Measurements from ENCODE around the gene NSMCE1. TPM values are rescaled to one million over a fixed set of nuclear protein-coding genes. Genes with fewer than 3 reads are reported as not detected.
A peak's percentile ranks its signal among the peaks of the same experiment; 100 is the strongest.
"Not testable (repeated sequence)": the region's sequence is repeated elsewhere in the genome, so short reads cannot be mapped to it uniquely, and the experiment has no call there.

Gene NSMCE1
- total RNA-seq, 1 experiment from 2014 or later: 51.7 TPM

DNA sequence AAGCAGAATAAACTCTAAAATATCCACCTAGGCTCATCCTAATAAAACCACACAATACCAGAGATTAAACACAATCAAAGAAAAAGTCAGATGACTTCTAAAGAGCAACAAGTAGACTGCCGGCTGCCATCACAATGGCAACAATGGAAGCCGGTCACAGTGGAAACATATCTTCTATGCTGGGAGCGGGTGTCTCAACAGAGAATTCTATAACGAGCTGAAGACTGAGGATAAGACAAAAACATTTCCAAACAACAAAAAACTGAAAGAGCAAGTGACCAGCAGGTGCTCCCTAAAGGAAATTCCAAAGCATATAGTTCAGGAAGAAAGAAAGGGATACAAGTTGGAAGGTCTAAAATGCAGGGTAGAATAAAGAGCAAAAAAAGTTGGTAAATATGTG lies 8.9 kb downstream of the NSMCE1 start:
- H3K27me3 ChIP-seq: no peaks in the 10 kb centered on the region

GRCh38 chr16:27258241-27258734 lies 10.3 kb downstream of the NSMCE1 start:
- Histone ChIP-seq H3K4me3 (no peak overlapping the region), H3K9me3 (no peaks in the 10 kb centered on the region; the same call in 1 of the 2 replicates), H3K27me3 (no peaks in the 10 kb centered on the region), H3K36me3 (peaks cover 34% of the 10 kb centered on the region)
- peak; percentile 25 for DNase-seq

More for the DNA sequence above, 8.9 kb downstream of the NSMCE1 start:
- DNase-seq: no peak
- Histone ChIP-seq H3K9me3 (no peaks in the 10 kb centered on the region; the same call in 1 of the 2 replicates), H3K36me3 (peaks cover 39% of the 10 kb centered on the region), H3K4me3 (no peak overlapping the region)

- H3K36me3 ChIP-seq: peaks cover 42% of the 10 kb centered on the region
- no peaks in the 10 kb centered on the region for H3K27me3 ChIP-seq
- DNase-seq: no peak
- no peaks in the 10 kb centered on the region; the same call in 1 of the 2 replicates for H3K9me3 ChIP-seq
- no peak overlapping the region for H3K4me3 ChIP-seq
These were observed 11.3 kb downstream of the NSMCE1 start for GRCh38 chr16:27257271-27257670.

DNA sequence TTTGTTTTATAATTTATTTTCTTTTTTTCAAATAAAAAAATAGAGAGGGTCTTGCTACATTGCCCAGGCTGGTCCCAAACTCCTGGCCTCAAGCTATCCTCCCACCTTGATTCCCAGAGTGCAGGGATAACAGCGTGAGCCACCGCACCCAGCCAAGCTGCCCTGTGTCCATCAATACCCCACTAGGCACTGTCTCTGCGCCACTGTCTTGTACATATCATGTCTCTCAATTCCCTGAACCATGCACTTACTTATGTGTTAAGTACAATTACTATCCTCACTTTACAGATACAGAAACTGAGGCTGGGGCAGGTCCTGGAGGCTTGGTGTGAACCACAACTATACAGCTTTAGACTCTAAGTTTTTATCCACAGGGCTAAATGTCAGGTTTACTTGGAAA lies 11.7 kb downstream of the NSMCE1 start:
- H3K9me3 ChIP-seq: no peaks in the 10 kb centered on the region; the same call in 1 of the 2 replicates
- H3K27me3 ChIP-seq: no peaks in the 10 kb centered on the region
- H3K4me3 ChIP-seq: no peak overlapping the region
- H3K36me3 ChIP-seq: peaks cover 46% of the 10 kb centered on the region
- no peak for DNase-seq

DNA sequence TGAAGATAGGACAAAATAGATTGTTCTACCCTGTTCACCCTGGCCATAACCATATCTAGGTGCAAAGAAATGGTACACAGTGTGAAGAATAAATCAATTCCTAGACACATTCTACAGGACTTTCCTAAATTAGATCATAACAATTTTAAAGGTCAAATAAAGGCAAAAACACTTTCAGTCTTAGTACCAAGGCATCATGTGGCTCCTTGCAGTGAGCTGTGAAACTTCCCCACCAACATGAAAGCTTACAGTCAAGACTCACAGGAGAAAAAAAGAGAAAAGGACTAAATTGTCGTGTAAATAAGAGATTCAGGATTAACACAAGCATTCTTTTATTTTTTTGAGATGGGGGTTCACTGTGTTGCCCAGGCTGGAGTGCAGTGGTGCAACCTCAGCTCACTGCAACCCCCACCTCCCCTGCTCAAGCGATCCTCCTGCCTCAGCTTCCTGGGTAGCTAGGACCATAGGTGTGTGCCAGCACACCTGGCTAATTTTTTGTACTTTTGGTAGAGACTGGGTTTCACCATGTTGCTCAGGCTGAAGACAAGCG lies 14.2 kb downstream of the NSMCE1 start:
- Histone ChIP-seq H3K4me3 (no peak overlapping the region), H3K9me3 (no peaks in the 10 kb centered on the region), H3K27me3 (no peaks in the 10 kb centered on the region), H3K36me3 (peaks cover 57% of the 10 kb centered on the region)
- DNase-seq: no peak

DNA sequence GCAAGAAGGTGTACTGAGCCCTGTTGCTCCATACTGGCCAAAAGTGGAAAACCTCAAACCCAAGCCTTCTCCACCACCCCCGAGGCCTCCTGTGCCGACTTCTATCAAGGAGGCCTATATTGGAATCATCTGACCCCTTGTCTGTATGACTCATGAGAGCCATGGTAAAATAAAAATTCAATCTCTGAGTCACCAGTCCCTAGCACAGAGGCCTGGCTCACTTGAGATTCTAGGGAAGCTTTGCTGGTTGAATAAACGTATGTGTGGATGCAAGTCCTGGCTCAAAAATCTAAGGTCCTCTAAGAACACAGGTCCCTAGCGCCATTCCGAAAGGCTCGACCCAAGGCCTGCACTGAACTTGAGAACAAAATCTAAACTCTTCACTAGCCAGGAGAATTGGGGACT lies 15.0 kb downstream of the NSMCE1 start:
- H3K27me3 ChIP-seq: no peaks in the 10 kb centered on the region
- DNase-seq: peak; percentile 52
- peaks cover 58% of the 10 kb centered on the region for H3K36me3 ChIP-seq
- H3K4me3 ChIP-seq: no peak overlapping the region
- H3K9me3 ChIP-seq: no peaks in the 10 kb centered on the region

- no peak for DNase-seq
- Histone ChIP-seq H3K27me3 (no peaks in the 10 kb centered on the region), H3K9me3 (no peaks in the 10 kb centered on the region), H3K4me3 (no peak overlapping the region), H3K36me3 (peaks cover 56% of the 10 kb centered on the region)
These were observed 16.4 kb downstream of the NSMCE1 start for GRCh38 chr16:27252206-27252585.

- H3K27me3 ChIP-seq: no peaks in the 10 kb centered on the region
- no peaks in the 10 kb centered on the region for H3K9me3 ChIP-seq
- peaks cover 50% of the 10 kb centered on the region for H3K36me3 ChIP-seq
- DNase-seq: peak; percentile 50
- no peak overlapping the region for H3K4me3 ChIP-seq
These were observed 16.9 kb downstream of the NSMCE1 start for GRCh38 chr16:27251541-27252205.

DNA sequence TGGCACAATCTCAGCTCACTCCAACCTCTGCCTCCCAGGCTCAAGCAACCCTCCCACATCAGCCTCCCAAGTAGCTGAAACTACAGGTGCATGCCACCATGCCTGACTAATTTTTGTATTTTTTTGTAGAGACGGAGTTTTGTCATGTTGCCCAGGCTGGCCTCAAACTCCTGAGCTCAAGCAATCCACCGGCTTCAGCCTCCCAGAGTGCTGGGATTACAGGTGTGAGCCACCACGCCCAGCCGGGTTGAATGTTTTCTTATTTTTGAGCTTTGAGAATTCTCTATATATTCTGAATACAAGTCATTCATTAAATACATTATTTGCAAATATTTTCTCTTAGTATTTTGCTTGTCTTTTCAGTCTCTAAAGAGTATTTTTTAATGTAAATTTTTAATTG lies 19.7 kb downstream of the NSMCE1 start:
- not testable (repeated sequence) for H3K27me3 ChIP-seq, H3K9me3 ChIP-seq, H3K4me3 ChIP-seq, DNase-seq
- peaks cover 32% of the 10 kb centered on the region for H3K36me3 ChIP-seq

- no peak for DNase-seq
These were observed 20.5 kb downstream of the NSMCE1 start for GRCh38 chr16:27248036-27248435.

DNA sequence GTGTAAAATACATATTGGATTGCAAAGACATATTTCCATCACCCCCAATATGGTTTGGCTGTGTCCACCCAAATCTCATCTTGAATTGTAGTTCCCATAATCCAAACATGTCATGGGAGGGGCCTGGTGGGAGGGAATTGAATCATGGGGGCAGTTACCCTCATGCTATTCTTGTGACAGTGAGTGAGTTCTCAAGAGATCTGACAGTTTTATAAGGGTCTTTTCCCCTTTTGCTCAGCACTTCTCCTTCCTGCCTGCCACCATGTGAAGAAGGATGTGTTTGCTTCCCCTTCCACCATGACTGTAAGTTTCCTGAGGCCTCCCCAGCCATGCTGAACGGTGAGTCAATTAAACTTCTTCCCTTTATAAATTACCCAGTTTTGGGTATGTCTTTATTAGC lies 21.5 kb downstream of the NSMCE1 start:
- peaks cover 18% of the 10 kb centered on the region for H3K36me3 ChIP-seq
- not testable (repeated sequence) for H3K27me3 ChIP-seq, DNase-seq, H3K9me3 ChIP-seq, H3K4me3 ChIP-seq

More at GRCh38 chr16:27248036-27248435, 20.5 kb downstream of the NSMCE1 start:
- H3K4me3 ChIP-seq: no peak overlapping the region
- H3K9me3 ChIP-seq: no peaks in the 10 kb centered on the region
- peaks cover 28% of the 10 kb centered on the region for H3K36me3 ChIP-seq
- no peaks in the 10 kb centered on the region for H3K27me3 ChIP-seq

GRCh38 chr16:27246439-27246838 lies 22.1 kb downstream of the NSMCE1 start:
- Histone ChIP-seq H3K9me3 (no peaks in the 10 kb centered on the region), H3K4me3 (no peak overlapping the region), H3K36me3 (peaks cover 16% of the 10 kb centered on the region), H3K27me3 (no peaks in the 10 kb centered on the region)
- no peak for DNase-seq

- Histone ChIP-seq H3K27me3 (no peaks in the 10 kb centered on the region), H3K4me3 (0 out of 2 replicates have a peak overlapping the region, but pooled peaks have one; percentile 9), H3K36me3 (peaks cover 20% of the 10 kb centered on the region), H3K9me3 (no peaks in the 10 kb centered on the region)
- DNase-seq: peak; percentile 91
These were observed 23.0 kb downstream of the NSMCE1 start for GRCh38 chr16:27245276-27246172.

GRCh38 chr16:27244363-27244755 lies 24.2 kb downstream of the NSMCE1 start:
- Histone ChIP-seq H3K9me3 (no peaks in the 10 kb centered on the region), H3K36me3 (peaks cover 13% of the 10 kb centered on the region), H3K4me3 (no peak overlapping the region), H3K27me3 (no peaks in the 10 kb centered on the region)
- DNase-seq: no peak

- Histone ChIP-seq H3K4me3 (peak overlapping the region; percentile 18; the same call in 1 of the 2 replicates), H3K27me3 (no peaks in the 10 kb centered on the region), H3K9me3 (no peaks in the 10 kb centered on the region), H3K36me3 (peaks cover 12% of the 10 kb centered on the region)
- DNase-seq: no peak
These were observed 24.7 kb downstream of the NSMCE1 start for GRCh38 chr16:27243725-27244362.

DNA sequence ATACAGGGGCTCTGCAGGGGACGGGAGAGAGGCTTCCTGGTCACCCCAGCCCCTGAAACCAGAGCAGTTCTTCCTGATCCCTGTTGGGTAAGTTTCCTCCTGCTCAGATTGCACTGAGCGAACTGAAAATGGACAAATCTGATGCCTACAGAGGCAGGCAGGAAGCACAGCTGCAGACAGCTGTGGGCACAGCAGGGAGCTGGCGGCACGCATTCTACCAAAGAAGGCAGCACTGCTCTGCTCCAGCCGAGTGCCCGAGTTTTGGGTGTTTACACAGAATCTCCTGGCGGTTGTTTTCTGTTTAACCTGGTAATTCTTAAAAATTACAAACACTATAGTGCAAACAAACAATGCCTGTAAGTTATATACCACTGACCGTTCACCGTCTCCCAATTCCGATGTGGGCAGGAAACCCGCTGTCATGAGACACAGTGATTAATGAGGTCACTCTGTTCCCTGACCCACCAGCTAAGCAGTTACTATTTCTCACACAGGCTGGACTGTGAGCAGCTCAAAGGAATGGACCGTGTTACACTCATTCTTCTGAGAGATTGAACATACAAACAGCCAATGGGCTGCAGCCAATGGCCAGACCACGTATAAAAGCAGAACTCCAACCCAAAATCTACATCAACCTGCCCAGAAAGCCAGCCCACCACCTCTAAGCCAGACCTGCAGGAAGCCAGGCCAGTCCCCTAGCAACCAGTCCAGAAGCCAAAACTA lies 25.5 kb downstream of the NSMCE1 start:
- H3K36me3 ChIP-seq: peaks cover 11% of the 10 kb centered on the region
- H3K27me3 ChIP-seq: no peaks in the 10 kb centered on the region
- peak overlapping the region; percentile 18 for H3K4me3 ChIP-seq
- DNase-seq: peak; percentile 98
- no peaks in the 10 kb centered on the region for H3K9me3 ChIP-seq
